Stimulated activated CD4-positive, alpha-beta T cell treated with anti-CD3 and anti-CD28 coated beads, Interleukin-4, amount 100 ng/mL, for 1 hour (primary cell): ENCODE measurements around the gene FAM210A.
"Not testable (repeated sequence)": the region's sequence is repeated elsewhere in the genome, so short reads cannot be mapped to it uniquely, and the experiment has no call there.

Experiments used
- DNase-seq: peaks from one replicate; pipeline ENCODE4 v3.0.0-alpha.2; 2020

FAM210A gene, protein sequence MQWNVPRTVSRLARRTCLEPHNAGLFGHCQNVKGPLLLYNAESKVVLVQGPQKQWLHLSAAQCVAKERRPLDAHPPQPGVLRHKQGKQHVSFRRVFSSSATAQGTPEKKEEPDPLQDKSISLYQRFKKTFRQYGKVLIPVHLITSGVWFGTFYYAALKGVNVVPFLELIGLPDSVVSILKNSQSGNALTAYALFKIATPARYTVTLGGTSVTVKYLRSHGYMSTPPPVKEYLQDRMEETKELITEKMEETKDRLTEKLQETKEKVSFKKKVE

DNA sequence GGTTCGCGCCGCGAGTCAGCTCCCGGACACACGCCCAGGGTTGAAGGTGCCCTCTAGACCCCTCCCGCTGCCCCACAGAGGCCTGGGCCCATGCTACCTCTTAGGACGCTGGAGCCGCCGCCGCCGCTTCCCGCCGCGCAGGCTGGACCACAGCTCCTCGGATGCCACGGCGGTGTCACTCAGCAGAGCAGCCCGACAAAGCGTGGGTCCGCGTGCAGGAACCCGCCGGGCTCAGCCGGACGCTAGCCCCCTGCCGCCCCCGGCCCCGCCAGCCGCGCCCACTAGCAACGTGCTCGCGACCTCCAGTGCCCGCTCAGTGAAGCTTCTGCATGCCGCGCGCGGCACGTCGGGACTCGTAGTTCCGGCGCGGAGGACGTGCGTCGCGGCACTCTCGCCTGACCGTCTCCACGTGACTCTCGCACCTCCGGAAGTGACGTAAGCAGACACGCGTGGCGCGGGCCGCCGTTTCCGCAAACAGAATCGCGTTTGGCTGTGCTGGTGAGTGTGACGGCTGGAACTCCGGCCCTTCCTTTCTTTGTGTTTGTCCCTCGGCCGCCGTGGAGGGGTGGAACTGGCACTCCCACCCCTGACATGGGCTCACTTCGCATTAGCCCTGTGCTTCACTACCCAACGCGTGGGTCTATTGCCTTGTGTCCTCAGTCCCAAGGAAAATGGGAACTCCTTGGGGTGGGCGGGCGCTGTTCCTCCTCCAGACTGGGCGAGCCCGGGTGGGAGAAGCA lies at the start of gene FAM210A, which contains the start of gene RNMT:
FAM210A (minus strand) TSS at position 327 of the 740 bp plus-strand sequence. CDS start 44,481 bp downstream, outside the sequence.
RNMT (plus strand) TSS at position 442 of the 740 bp plus-strand sequence. CDS start 4,845 bp downstream, outside the sequence.
- peak; percentile 93 for DNase-seq

DNA sequence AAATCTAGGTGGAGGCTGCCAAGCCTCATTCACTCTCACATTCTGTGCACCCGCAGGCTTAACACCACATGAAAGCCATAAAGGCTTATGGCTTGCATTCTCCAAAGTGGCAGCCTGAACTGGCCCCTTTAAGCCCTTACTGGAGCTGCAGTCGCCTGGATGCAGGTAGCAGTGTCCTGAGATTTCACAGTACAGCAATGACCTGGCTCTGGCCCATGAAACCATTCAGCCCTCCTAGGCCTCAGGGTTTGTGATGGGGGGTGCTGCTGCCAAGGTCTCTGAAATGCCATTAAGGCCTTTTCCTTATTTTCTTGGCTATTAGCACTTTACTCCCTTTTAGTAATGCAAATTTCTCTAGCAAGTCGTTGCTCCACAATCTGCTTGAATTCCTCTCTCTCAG lies 48.7 kb upstream of the FAM210A start:
- DNase-seq, result no peak

DNA sequence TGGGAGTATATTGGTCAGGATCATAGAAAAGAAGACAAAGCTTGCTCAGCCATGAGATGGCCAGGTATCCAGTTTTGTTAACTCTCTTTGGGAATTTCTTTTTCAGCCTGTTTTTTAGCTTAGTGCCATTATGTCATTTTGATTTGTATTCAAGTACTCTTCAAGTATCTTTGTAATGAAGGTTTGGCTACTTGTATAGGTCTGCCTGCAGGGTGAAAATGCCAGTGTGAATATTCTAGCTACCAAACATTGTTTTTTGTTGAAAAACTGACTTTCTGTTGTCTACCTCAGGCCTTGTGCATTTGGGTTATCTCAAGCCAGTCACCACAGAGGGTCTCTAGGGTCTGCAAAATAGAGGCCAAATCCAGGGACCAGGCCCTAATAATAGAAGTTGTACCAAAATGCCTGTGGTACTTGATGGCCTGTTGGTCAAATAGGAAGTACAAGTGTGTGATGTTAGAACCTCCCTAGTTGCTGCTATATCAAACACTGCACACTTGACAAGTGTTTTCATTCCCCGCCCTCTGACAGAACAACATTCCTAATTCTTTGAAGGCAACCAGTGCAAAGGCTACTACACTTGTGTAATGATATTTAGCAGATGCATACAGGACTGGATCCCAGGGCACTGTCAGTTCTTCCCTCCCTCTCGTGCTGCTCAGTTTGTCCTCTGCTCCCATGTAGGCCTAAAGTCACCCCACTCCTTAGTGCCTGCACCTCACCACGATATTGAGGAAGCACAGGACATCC lies 36.5 kb upstream of the FAM210A start:
- no peak for DNase-seq

DNA sequence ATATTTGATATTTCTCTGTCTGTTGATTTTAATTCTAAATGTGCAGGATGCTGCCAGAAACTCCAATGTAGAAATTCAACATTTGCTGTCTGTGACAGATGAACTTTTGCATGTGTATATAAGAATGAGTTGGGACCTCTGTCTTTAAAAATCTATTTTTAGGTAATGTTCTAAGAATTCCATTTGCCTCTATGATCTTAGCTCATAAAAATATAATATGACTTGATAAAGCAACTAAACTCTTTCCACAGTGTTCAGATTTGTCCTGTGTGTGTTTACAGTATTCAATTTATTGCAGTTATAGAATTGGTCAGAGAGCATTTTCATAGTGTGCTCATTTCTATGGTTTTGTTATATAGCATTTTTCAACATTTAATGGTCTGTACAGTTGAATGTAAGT lies 33.7 kb upstream of the FAM210A start:
- DNase-seq, result no peak

DNA sequence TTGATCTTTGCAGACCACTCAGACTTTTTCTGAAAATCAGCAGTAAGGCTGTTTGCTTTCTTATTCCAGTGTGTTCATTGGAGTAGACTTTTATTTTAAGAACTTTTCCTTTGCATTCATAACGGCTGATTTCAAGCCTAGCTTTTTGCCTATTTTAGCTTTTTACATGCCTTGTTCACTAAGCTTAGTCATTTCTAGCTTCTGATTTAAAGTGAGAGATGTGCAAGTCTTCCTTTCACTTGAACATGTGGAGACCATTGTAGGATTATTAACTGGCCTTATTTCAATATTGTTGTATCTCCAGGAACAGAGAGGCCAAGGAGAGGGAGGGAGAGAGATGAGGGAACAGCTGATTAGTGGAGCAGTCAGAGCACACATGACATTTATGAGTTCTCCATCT lies 32.3 kb upstream of the FAM210A start:
- no peak for DNase-seq

DNA sequence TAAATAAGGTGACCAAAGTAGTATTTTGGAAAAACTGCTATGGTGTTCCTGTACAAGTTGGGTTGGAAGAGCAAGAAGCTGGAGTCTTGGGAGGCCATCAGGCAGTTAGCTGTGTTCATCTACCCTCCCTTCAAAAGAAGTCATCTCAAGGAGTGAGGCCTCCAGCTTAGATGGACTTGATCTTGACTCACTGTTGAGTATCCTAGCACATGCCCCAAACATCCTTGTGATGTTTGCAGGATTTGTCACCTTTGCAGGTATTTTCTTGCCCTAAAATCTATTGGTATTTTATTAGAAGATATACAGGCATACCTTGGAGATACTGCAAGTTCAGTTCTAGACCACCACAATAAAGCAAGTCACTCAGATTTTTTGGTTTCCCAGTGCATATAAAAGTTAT lies 30.3 kb upstream of the FAM210A start:
- no peak for DNase-seq

DNA sequence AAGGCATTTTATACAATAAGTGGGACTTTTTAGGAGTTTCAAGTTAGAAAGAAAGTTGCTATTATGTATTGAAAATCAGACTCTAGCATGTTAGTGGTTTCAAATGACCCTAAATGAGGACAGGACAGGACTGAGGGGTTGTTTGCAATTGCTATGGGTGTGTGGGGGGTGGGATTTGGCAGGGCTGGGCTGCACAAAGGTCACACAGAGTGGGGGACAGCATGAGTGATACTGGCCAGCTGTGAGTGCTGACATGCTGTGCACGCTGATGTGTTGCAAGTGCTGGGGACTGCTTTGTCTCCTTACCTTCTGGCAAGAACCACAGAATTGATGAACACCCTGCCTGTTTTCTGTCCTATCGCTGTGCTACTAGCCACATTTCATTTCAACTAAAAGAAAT lies 29.9 kb upstream of the FAM210A start:
- DNase-seq, result no peak

DNA sequence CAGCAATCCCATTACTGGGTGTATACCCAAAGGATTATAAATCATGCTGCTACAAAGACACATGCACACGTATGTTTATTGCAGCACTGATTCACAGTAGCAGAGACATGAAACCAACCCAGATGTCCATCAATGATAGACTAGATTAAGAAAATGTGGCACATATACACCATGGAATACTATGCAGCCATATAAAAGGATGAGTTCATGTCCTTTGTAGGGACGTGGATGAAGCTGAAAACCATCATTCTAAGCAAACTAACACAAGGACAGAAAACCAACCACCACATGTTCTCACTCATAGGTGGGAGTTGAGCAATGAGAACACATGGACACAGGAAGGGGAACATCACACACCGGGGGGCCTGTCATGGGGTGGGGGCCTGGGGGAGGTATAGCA lies 25.2 kb upstream of the FAM210A start:
- DNase-seq, result not testable (repeated sequence)

DNA sequence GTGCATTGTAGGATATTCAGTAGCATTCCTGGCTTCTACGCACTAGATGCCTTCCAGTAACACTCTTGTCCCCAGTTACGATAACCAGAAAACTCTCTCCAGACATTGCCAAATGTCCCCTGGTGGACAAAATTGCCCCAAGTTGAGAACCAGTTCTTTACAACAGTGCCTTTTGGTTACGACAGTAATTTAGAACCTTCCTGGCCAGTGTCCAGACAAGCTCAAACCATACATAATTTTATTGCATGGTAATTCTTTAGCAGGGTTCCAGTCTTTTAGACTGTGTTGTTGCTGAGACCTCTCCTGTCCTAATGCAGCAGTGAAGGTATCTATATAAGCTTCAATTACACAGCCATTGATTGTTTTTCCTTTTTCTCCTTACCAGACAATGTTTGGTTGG lies 20.3 kb upstream of the FAM210A start:
- DNase-seq, result no peak

DNA sequence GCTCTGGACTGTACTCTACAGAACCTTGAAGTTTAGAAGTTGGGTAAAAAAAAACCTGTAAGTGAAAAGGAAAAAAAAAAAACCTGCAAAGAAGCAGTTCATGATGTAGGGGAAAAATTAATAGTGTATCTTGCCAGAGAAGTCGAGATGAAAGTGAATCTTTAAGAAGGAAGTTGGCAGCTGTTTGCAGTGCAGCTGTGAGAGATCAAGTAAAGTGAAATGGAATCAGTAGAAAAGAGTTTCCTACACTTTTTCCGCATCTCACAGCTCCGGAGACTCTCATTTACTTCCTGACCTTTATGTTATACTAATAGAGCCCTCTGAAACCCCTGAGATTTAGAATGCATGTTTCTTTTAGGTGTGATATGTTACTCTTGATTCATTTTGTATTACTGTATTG lies 19.3 kb upstream of the FAM210A start:
- DNase-seq, result no peak

DNA sequence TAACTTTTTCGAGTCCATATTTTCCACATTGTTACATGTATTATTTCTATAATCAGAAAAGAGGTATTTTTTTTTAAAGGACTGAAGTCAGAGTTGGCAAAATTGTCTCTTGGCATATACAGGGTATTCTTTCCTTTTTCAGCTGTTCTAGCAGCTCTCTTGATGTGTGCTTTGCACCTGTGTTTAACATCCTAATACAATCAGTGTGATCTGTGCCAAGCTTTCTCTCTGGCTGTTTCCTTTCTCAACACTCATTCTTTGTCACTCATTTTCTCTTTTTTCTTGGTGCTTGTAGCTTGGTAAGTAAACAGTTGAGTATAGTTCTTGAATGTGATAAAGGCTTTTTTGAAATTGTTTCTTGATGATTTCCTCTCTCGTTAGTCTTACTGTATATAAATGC lies 9.3 kb upstream of the FAM210A start:
- DNase-seq, result no peak

DNA sequence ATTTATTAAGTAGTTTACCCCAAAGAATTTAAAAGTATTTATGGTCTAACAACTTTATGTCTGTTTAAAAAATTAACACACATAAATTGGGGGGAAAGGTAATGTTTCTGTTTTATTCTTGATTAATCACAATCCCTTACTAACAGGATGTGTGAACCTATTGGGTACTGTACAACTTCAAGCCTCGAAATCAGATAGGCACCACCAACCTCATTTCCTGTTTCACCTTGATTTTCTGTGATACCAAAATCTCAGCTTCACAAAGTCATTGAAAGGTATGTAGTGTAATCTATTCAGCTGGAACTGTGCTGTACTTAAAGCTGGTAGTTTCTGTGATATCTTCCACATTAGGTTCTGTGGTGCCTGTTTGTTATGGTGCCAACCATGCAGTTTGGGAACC lies 4.1 kb upstream of the FAM210A start:
- DNase-seq, result no peak

DNA sequence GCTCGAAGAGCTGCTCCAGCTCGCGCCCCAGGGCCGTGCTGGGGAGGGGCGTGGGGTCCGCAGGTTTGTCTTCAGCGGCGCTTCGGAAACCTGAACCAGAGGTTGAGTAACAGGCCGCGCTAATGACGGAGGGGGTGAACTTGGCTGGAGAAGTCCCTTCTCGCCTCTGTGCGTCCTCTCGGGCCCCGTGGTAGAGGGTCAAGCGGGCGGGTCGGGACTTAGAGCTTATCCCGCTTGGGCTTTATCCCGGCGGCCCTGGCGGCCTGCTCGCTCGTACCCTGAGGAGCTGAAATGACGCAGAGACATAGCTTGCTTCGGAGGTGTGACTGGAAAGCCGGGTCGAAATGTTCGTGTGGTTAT lies 594 bp upstream of the FAM210A start:
- peak; percentile 26 for DNase-seq

DNA sequence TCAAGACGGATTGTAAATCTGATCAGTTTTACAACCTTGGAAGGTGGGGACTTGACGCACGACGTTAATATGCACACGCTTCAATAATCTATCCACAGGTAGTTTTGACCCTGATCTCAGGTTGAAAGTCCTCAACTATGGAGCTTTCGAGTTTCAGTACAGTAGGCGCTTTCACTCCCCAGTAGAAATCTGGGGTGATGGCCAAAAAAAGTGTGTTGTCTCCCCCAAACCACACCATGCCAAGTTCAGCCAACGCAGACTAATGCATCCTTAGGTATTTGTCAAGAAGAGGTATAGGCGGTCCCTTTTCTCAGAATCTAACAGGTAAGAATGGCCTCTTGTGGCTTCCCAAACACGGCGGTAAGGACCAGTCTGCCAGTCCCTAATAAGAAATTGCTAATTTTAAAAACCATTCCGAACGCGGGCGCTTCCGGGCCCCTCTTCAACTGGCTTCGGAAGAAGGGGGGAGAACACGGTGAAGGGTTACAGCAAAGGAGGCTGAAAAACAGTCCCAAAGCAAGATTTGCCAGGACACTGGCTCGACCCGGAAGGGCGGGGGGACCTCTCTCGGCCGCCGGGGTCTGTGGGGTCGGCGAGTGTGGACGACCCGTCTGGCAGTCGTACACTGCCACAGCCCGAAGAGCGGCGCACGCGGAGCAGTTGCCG lies 659 bp downstream of the FAM210A start:
- peak; percentile 2 for DNase-seq

DNA sequence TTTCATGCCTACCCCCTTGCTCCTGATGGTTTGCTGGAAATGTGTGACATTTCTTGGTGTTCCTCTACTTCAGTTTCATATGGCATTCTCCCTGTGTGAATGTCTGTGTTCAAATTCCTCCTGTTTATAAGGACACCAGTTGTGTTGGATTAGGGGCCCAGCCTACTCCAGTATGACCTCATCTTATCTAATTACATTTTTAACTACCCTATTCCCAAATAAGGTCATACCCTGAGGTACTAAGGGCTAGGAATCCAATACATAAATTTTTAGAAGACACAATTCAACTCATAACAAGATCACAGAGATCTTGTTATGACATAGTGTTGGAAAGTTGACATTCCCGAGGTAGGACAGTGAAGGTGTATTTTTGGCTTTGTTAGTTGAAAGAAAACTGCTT lies 5.5 kb downstream of the FAM210A start:
- DNase-seq, result no peak

DNA sequence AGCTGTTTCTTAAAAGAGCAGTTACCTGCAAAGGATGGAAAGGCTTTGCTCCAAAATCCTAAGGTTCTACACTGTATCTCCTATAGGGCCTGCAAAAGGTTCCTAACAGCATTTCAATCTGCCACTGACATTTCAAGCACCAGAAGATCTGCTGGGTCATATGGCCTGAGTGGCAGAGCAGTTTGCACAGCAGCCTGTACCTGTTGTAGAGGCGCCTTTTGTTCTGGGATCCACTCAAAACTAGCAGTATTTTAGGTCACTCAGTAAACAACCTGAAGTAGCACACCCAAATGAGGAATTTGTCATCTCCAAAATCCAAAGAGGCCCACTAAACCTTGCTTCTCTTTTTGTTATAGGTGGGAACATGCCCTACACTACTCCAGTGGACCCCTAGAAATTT lies 6.2 kb downstream of the FAM210A start:
- DNase-seq, result no peak

DNA sequence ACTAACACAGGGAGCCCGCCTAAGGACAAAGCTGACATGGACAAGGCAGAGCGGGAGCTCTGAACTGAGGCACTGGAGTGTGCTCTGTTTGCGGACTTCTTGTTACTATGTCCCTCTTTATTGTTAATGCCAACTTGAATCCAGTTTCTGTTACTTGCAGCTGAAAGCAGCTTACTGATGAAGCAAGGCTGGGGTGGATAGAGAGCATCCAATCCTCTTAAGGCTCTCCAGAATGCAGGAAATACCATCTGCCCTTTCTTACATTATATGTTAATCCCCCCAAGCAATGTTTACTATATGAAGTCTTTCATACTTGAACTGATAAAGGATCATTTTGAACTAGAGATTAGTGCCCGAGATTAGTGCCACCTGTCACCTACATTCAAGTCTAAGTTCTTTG lies 9.4 kb downstream of the FAM210A start:
- DNase-seq, result no peak

DNA sequence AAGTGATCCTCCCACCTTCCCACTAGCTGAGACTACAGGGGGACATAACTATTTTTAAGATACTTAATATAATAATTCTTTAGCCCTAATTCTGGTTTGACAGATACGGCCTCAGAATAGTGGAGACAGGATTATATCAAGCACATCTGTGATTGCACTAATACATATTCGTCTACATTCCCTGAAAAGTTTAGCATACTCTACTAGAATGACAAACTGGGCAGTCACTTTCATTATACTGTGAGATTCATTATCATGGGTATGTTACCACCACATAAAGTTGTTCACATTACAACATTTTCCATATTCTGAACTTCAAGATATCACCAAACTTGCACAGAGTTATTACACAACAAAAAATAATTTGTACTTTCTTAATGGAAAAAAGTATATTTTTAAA lies 11.0 kb downstream of the FAM210A start:
- no peak for DNase-seq

DNA sequence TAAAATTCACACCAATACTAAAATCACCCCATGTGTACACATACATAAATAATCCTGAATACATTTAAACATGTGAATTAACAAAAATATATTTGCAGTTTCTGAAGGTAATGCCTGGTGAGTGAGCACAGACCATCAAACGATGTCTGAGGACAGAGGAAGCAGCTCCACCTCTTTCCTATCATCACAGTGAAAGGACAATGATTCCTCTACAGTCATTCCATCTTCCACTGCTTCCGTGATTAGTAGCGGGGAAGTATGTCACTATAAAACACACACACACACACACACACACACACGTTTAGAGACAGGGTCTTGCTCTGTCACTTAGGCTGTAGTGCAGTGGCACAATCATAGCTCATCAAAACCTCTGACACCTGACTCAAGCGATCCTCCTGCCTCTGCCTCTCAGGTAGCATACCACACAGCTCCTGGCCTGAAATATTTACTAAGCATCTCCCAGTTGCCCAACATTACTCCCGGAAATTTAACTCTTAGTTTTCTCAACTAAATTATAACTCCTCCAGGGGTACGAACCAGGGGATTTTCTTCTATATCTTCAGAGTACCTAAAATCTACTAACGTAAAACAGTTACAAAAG lies 12.8 kb downstream of the FAM210A start:
- no peak for DNase-seq

DNA sequence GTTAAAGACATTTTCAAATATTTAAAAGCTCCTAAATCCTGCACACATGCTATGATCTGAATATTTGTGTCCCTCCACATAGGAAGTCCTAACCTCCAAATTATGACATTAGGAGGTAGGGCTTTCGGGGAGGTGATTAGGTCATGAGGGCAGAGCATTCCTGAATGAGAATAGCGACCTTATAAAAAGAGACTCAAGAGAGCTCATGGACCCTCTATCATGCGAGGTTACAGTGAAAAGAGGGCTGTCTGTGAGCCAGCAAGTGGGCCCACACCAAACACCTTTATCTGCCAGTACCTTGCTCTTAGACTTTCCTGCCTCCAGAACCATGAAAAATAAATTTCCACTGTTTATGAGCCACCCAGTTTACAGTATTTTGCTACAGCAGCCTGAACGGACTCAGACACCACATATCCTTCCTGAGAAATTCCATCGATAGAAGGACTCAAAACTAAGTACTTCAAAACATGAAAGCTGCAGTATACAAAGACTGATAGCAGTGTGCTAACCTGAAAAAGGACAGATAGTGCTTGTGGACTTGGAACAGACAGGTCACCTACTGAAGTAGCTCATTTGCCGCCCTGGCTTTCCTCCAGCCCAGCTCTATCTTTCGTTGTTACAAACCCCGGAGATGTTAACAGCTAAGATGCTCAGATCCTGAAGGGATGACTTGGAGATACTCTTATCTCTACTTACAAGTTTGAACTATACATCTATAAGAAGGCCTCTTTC lies 13.8 kb downstream of the FAM210A start:
- no peak for DNase-seq

DNA sequence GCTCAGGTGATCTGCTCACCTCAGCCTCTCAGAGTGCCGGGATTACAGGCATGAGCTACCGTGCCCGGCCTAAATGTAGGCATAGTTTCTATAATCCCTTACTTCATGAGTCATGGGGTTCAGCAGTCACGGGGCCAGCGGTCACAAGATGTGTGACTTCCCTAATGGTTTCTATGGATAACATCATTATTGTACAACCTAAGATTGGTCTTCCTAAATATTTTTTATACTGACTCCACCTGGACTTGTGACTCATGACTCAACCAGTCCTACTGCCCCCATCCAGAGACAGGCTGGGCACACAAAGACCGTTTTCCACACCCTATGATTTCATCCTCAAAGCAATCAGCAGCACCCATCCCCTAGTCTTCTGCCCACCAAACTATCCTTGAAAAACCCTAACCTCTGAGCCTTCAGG lies 15.9 kb downstream of the FAM210A start:
- DNase-seq, result no peak

DNA sequence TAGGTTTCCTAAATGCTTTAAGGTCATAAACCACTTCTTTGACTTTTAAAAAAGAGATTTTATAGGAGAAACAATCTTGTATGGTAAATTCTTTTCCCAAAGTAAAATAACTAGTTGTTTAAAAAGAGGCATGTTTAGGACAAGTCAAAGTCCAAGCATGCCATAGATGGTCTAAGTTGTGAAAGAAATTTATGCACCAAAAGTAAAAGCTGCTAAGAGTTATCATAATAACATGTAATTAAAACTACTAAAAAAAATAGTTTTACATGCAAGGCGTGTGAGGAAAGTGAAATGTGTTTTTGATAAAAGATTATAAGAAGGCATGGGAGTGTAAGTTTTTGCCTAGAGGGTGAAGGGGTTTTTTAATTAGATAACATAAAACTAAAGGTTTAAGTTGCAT lies 22.5 kb downstream of the FAM210A start:
- no peak for DNase-seq
